Erythroblast (primary cell): ENCODE measurements around the gene PSKH1.

Experiments
- DNase-seq, 2 experiments: peaks; one replicate each; lab custom pipeline; 2025; lab: John Stamatoyannopoulos, UW
- GATA1 ChIP-seq: IDR thresholded peaks from 2 replicates; pipeline ENCODE4 v1.6.1; 2011; ENCODE audit warnings: low read depth, mild to moderate bottlenecking, control low read depth, low read length, moderate library complexity
- POLR2A ChIP-seq: IDR thresholded peaks from 2 replicates; pipeline ENCODE4 v1.6.1; 2011; ENCODE audit warnings: mild to moderate bottlenecking, low read length

The PSKH1 gene

GRCh38 chr16:67950335-67950843 lies 57.3 kb downstream of the PSKH1 start:
- TF ChIP-seq GATA1, result no peak
- TF ChIP-seq POLR2A, result peak; percentile 6
- DNase-seq, result no peak

- TF ChIP-seq POLR2A (no peak), GATA1 (no peak)
Measured at GRCh38 chr16:67951485-67951884, 58.4 kb downstream of the PSKH1 start.

GRCh38 chr16:67953641-67954375 lies 60.8 kb downstream of the PSKH1 start:
- no peak for DNase-seq
- TF ChIP-seq POLR2A (no peak), GATA1 (no peak)

More at GRCh38 chr16:67951485-67951884, 58.4 kb downstream of the PSKH1 start:
- DNase-seq, result no peak

DNA sequence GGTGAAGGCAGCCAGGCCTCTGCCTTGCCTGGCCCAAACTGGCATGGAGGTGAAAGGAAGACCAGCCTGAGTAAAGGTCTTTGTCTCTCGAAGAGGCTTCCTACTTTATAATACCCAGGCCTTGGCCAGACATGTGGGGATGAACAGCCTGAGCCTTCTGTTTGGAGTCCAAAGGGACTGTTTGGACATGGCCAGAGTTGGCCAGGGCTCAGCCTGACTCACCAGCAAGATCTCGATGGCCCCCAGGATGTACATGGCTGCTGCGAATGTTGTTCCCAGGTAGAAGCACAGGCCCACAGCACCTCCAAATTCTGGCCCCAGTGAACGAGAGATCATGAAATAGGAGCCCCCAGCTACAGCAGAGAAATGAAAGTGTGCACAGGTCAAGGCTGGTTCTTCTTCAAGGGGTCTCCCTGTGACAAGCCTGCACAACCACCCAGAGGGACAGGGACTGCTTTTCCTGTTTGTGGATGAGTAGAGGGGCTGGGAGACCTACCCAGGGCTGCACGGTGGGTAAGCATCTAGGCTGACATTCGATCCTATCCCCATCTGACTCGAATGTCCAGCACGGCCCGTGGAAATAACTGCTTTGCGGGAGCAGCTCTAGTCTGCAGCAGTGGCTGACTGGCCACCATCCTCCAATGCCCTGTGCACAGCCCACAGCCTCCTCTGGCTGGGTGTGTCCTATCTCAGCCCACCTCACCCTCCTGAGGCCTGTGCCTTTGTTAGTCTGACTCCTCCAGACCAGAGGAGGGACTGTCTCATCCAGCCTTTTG lies 61.6 kb downstream of the PSKH1 start:
- TF ChIP-seq POLR2A (no peak), GATA1 (no peak)
- DNase-seq, result no peak

- no peak for TF ChIP-seq POLR2A
- DNase-seq, result no peak
Measured at GRCh38 chr16:67957622-67958021, 64.6 kb downstream of the PSKH1 start.

DNA sequence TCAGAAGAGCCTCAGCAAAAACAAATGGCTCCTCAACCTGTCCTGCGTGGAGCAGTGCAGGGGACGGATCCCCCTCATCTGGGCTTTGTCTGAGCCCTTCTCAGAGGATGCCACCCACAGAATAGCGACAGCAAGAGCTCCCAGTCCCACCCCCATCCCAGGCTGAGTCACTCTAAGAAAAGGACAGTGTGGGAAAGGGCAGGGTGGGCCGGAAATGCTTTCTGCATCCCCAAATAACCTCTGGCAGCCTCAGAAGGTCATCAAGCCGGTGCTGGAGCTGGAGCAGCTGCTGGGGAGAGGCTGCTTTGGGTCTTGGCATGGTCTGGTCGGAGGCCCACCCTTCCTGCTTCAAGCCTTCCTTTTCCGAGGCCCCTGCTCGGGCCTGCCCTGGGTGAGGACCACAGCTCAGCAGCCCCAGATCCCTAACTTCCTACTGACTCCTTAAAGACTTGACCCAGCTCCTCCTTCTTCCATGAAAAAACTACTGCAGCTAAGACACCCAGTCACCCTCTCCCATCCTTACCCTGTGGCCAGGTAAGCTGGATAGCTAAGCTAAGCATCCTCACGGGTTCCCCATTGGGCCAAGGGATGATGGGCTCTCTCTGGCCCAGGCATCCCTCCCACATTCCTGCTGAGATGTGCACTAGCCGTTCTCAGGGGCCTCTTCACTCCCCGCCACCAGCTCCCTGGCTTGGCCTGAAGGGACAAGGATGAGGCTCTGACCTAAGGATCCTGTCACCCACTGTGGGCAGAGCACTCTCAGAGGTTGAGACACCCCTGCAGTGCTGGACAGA lies 66.7 kb downstream of the PSKH1 start:
- TF ChIP-seq GATA1, result no peak
- no peak for TF ChIP-seq POLR2A
- no peak for DNase-seq

DNA sequence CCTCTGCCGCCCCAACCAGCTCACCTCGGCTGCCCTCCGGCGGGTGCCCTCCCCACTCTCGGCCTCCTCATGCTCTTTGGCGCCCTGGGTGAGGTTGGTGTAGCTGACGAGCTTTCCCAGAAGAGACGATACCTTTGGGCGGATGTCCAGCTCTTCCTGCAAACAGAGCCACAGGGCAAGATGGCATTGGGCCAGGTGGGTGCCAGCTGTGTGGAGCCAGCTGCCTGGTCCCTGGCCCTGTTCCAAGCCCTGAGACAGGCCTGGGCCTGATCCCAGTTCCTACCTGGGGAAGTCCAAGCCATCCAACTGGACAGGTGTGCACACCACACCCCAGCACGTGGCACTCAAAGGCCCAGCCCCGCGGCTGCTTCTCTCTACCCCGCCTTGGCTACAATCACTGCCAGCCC lies 68.5 kb downstream of the PSKH1 start:
- TF ChIP-seq GATA1, result no peak
- no peak for DNase-seq

- no peak for DNase-seq
- TF ChIP-seq POLR2A (no peak), GATA1 (no peak)
Measured at GRCh38 chr16:67962135-67962534, 69.1 kb downstream of the PSKH1 start.

- no peak for TF ChIP-seq GATA1
- no peak for TF ChIP-seq POLR2A
- no peak for DNase-seq
Measured at GRCh38 chr16:67963292-67963661, 70.2 kb downstream of the PSKH1 start.

DNA sequence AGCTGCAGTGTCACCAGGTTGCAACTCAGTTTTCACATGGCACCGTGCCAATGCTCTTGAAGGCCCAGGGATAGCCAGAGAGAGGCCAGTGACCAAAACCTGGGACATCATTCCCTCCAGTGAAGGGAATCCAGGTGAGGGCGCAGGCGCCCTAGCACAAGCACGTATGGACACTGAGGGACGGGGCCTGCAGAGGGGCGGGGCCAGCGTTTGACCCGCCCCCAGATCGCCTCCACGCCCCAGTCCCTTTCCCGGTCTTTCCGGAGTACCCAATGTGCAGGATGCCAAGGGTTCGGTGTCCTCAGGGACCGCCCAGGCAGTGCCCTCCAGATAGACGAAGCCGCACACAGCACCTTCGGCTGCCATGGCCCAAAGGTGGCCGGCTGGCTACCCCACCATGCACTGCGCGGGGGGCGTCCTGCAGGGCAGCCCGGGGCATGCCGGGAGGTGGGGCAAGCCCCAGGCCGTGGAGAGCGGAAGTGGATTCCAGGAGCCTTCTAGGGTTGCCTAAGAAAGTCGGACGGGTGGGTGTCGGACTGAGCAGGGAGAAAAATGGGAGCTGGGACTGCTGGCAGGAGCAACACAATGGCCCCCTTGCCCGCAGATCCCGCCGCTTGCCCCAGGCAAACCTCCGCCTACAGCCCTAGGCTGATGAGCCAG lies 70.7 kb downstream of the PSKH1 start:
- TF ChIP-seq GATA1 (no peak), POLR2A (peak; percentile 12)
- peak in 1 of 2 experiments; percentile 56 for DNase-seq

DNA sequence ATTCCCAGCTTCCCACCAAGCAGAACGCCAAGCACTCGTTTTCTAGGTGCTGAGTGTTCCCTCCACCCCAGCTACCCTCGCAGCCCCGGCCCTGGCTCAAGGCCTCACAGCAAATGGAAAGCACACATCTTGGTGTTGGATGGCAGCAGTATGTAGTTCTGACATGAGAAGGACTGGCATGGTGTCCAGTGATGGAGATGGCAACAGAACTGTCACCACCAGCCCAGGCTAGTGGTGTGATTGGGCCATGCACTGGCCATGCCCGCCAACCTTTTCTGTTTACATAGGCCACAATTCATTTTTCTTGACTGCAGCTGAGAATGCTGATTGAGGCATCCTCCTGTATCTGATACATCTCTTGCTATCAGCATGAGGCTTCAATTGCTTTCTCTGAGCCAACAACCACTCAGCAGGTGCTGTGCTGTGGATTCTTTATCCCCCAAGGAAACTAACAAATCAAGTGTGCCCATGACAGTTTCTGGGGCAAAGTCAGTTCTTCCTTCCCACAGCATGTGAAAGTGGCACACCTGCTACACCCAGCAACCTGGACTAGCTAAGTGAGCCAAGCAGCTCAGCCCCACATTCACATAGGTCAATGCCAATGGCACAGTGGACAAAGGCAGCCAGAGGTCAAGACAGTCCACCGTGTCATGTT lies 71.5 kb downstream of the PSKH1 start:
- DNase-seq, result peak in 1 of 2 experiments; percentile 24
- TF ChIP-seq POLR2A (no peak), GATA1 (no peak)

- TF ChIP-seq GATA1 (no peak), POLR2A (no peak)
- DNase-seq, result no peak
Measured at GRCh38 chr16:67965668-67966548, 72.9 kb downstream of the PSKH1 start.
